ENCODE results near the gene SF3A1. TPM values are rescaled to one million over a fixed set of nuclear protein-coding genes. Genes with fewer than 3 reads are reported as not detected.
"Not testable (repeated sequence)": the region's sequence is repeated elsewhere in the genome, so short reads cannot be mapped to it uniquely, and the experiment has no call there.

Gene SF3A1
- total RNA-seq, 2 donors from 2014 or later: 30.6 to 77.1 TPM

DNA sequence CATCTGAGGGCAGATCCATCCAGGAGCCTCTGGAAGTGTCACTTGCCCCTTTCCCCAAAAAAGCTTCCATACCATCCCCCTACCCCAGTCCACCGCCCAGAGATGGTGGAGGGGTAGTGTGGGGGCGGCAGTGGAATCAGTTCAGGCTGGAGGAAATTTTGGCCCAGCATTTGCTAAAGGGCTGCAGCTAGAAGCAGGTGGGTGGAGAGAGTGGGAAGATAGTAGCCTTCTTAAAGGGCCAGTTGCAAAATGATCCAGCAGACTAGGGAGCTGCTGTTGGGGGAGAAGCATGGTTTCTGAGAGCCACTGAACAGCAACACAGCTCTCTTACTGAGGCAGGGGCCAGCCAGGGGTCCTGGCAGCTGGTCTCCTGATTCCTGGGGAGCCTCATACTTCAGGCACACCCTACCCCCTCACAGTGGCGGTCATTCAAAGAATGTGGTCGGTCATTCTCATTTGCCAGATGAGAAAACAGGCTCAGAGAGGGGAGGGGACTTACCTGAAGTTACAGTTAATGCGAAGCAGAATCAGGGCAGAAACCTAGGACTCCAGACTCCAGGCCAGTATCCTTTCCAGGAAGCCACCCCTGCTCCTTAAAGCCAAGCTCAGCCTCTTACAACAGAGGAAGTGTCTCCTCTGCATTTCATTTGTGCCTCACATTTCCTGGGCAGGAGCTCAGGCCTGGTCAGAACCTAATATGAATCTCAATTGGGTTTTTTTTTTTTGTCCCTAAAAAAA lies 45.5 kb upstream of the SF3A1 start:
- Histone ChIP-seq H3K27ac (no peak overlapping the region), H3K4me3 (no peak overlapping the region), H3K36me3 (replicated peaks in 1 of 2; ENCODE audit: insufficient read depth in 1 of 2, low read depth in 2 of 2) (no peaks in the 10 kb centered on the region), H3K9me3 (no peaks in the 10 kb centered on the region), H3K27me3 (no peaks in the 10 kb centered on the region), H3K4me1 (peaks cover 13% of the 10 kb centered on the region)
- 66 to 73% methylated on average over 4 to 5 of the region's 5 CpGs for WGBS, 2 donors
- TF ChIP-seq, protein P1, sequence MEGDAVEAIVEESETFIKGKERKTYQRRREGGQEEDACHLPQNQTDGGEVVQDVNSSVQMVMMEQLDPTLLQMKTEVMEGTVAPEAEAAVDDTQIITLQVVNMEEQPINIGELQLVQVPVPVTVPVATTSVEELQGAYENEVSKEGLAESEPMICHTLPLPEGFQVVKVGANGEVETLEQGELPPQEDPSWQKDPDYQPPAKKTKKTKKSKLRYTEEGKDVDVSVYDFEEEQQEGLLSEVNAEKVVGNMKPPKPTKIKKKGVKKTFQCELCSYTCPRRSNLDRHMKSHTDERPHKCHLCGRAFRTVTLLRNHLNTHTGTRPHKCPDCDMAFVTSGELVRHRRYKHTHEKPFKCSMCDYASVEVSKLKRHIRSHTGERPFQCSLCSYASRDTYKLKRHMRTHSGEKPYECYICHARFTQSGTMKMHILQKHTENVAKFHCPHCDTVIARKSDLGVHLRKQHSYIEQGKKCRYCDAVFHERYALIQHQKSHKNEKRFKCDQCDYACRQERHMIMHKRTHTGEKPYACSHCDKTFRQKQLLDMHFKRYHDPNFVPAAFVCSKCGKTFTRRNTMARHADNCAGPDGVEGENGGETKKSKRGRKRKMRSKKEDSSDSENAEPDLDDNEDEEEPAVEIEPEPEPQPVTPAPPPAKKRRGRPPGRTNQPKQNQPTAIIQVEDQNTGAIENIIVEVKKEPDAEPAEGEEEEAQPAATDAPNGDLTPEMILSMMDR (IDR thresholded peaks at IDR 0.05): no peak
- TF ChIP-seq POLR2A (IDR thresholded peaks at IDR 0.05): no peak
- no peak for ATAC-seq
- intact Hi-C loops (cut with DNase I): no loop called here
- no peak for DNase-seq

DNA sequence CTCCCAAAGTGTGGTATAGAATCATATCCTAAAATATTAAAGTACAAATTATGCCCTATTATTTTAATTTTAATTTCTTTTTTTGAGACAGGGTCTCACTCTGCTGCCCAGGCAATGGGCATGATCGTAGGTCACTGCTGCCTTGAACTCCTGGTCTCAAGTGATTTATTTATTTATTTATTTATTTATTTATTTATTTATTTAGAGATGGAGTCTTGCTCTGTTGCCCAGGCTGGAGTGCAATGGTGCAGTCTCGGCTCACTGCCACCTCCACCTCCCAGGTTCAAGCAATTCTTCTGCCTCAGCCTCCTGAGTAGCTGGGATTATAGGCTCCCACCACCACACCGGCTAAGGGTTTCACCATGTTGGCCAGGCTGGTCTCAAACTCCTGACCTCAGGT lies 44.3 kb upstream of the SF3A1 start:
- ATAC-seq; intact Hi-C loops (cut with DNase I); H3K27me3 ChIP-seq; H3K9me3 ChIP-seq; DNase-seq; H3K27ac ChIP-seq; H3K36me3 ChIP-seq (replicated peaks in 1 of 2; ENCODE audit: insufficient read depth in 1 of 2, low read depth in 2 of 2); H3K4me3 ChIP-seq: not testable (repeated sequence)
- H3K4me1 ChIP-seq: peaks cover 23% of the 10 kb centered on the region
- 97 to 98% methylated on average over 3 of the region's 3 CpGs for WGBS, 2 donors

DNA sequence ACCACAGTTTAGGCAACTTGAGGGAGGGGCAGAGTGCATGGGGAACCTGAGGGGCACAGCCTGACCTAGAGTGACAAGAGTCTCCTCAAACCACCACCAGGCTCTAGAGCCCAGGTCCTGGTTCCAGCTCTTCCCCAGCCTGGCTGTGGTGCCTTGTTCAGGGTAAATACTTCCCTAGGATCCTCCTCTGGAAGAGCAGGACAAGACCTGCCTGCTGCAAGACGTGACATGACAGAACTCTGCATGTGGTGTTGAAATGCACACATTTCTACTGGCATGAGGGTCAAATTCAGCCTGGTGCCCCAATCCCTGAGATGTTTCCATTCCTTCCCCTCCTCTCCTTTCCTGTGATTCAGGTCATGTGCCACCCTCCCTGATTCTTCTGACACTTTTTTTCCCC lies 43.5 kb upstream of the SF3A1 start:
- H3K36me3 ChIP-seq (replicated peaks in 1 of 2; ENCODE audit: insufficient read depth in 1 of 2, low read depth in 2 of 2): no peaks in the 10 kb centered on the region
- no peak overlapping the region for H3K27ac ChIP-seq
- no peaks in the 10 kb centered on the region for H3K9me3 ChIP-seq
- DNase-seq (no peak), ATAC-seq (no peak)
- TF ChIP-seq, protein P1 (IDR thresholded peaks at IDR 0.05): no peak
- no peak for TF ChIP-seq POLR2A (IDR thresholded peaks at IDR 0.05)
- peaks cover 23% of the 10 kb centered on the region for H3K4me1 ChIP-seq
- H3K27me3 ChIP-seq: no peaks in the 10 kb centered on the region
- WGBS, 2 donors: 86 to 88% methylated on average over 1 of the region's 1 CpG
- intact Hi-C loops (cut with DNase I): no loop called here
- H3K4me3 ChIP-seq: no peak overlapping the region

DNA sequence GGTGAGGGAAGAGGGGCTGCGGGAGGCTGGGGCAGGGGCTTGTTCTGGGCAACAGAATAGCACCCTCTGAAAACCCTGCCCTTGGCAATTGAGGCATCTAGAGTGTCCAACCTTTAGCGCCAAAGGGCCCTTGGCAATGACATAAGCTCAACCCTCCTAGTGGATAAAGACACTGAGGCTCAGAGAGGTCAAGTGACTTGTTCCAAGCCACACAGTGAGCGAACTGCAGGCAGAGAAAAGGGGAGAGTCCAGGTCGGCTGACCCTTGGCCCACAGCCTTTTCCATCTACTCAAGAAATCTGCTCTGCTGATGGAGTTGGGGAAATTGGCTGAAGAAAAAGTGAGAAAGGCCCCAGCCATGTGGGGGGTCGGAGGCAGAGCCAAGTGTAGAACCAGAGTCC lies 43.0 kb upstream of the SF3A1 start:
- WGBS, 2 donors: 72 to 87% methylated on average over 5 of the region's 5 CpGs
- no peak for DNase-seq
- intact Hi-C loops (cut with DNase I): no loop called here

More for the DNA sequence above, 43.0 kb upstream of the SF3A1 start:
- Histone ChIP-seq H3K27ac (no peak overlapping the region), H3K27me3 (no peaks in the 10 kb centered on the region), H3K4me3 (no peak overlapping the region), H3K4me1 (peaks cover 23% of the 10 kb centered on the region), H3K9me3 (no peaks in the 10 kb centered on the region), H3K36me3 (replicated peaks in 1 of 2; ENCODE audit: insufficient read depth in 1 of 2, low read depth in 2 of 2) (no peaks in the 10 kb centered on the region)
- no peak for ATAC-seq
- TF ChIP-seq, protein P1 (IDR thresholded peaks at IDR 0.05): no peak
- no peak for TF ChIP-seq POLR2A (IDR thresholded peaks at IDR 0.05)

Measured in body of pancreas (tissue), 4 donors.